GM12865 (cell line): ENCODE measurements around the gene KRR1.
"Not testable (repeated sequence)": the region's sequence is repeated elsewhere in the genome, so short reads cannot be mapped to it uniquely, and the experiment has no call there.

Experiments
- DNase-seq: peaks from one replicate; pipeline ENCODE4 v3.0.0; 2010; ENCODE audit warnings: low read depth
- H3K4me3 ChIP-seq: 2 replicates; pipeline ENCODE4 v1.5.1; 2011; ENCODE audit warnings: mild to moderate bottlenecking, low read depth, low read length, control low read depth
- TF ChIP-seq, protein P1 (sequence below): IDR thresholded peaks from 2 replicates; pipeline ENCODE4 v1.5.1; 2011; ENCODE audit warnings: low read length, control low read depth, low read depth, inconsistent platforms; ENCODE audit not compliant: insufficient read depth; ENCODE audit errors: missing control alignments

Gene KRR1

DNA sequence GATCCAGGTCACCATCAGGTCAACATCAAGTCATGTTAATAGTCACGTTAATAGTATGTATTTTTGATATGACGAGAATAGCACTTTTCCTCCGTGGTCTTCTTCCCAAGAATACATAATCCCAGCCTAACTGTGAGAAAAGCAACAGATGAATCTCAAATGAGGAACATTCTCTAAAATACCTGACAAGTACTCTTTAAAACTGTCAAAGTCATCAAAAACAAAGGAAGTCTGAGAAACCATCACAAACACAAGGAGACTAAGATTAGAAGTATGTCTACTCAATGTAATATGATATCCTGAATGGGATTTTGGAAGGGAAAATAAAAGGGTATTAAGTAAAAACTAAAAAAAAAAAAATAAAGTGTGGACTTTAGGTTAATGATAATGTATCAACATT, 67.7 kb downstream of the KRR1 start:
- no peak for DNase-seq
- TF ChIP-seq, protein P1, sequence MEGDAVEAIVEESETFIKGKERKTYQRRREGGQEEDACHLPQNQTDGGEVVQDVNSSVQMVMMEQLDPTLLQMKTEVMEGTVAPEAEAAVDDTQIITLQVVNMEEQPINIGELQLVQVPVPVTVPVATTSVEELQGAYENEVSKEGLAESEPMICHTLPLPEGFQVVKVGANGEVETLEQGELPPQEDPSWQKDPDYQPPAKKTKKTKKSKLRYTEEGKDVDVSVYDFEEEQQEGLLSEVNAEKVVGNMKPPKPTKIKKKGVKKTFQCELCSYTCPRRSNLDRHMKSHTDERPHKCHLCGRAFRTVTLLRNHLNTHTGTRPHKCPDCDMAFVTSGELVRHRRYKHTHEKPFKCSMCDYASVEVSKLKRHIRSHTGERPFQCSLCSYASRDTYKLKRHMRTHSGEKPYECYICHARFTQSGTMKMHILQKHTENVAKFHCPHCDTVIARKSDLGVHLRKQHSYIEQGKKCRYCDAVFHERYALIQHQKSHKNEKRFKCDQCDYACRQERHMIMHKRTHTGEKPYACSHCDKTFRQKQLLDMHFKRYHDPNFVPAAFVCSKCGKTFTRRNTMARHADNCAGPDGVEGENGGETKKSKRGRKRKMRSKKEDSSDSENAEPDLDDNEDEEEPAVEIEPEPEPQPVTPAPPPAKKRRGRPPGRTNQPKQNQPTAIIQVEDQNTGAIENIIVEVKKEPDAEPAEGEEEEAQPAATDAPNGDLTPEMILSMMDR: no peak
- no peak overlapping the region for H3K4me3 ChIP-seq

DNA sequence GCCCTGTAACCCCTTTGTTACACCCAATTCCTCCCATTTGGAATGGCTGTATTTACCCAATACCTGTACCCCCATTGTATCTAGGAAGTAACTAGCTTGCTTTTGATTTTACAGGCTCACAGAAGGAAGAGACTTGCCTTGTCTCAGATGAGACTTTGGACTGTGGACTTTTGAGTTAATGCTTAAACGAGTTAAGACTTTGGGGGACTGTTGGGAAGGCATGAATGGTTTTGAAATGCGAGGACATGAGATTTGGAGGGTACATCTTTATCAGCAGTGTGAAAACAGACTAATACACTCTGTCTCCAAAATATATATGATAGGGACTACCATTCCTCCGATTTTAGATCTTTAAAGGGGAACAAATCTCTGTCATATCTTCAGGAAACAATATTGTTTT, 69.0 kb downstream of the KRR1 start:
- not testable (repeated sequence) for H3K4me3 ChIP-seq, DNase-seq

DNA sequence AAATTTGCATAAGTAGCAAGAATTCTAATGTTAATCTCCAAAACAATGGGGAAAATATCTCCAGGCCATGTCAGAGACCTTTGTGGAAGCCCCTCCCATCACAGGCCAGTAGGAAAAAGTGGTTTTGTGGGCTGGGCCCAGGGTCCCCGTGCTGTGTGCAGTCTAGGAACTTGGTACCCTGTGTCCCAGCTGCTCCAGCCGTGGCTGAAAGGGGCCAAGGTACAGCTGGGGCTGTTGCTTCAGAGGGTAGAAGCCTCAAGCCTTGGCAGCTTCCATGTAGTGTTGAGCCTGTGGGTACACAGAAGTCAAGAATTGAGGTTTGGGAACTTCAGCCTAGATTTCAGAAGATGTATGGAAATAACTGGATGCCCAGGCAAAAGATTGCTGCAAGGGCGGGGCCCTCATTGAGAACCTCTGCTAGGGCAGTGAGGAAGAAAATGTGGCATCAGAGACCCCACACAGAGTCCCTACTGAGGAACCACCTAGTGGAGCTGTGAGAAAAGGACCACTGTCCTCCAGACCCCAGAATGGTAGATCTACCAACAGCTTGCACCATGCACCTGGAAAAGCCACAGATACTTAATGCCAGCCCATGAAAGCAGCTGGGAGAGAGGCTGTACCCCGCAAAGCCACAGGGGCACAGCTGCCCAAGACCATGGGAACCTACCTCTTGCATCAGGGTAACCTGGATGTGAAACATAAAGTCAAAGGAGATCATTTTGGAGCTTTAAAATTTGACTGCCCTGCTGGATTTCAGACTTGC, 69.5 kb downstream of the KRR1 start:
- DNase-seq, H3K4me3 ChIP-seq: not testable (repeated sequence)
